Measurements from ENCODE around the gene HDAC2. TPM values are rescaled to one million over a fixed set of nuclear protein-coding genes. Genes with fewer than 3 reads are reported as not detected.
A peak's percentile ranks its signal among the peaks of the same experiment; 100 is the strongest.
"Not testable (repeated sequence)": the region's sequence is repeated elsewhere in the genome, so short reads cannot be mapped to it uniquely, and the experiment has no call there.

The HDAC2 gene
- total RNA-seq, result 10 to 100 TPM; 15.6 to 22.2 (median 21.3) TPM
- long read RNA-seq, full-length matches to known transcripts, result 4 of 8 reads
- long read RNA-seq, partial matches to known transcripts, result 4 of 8 reads
- long read RNA-seq, other reads (novel, unspliced or antisense), result 0 of 8 reads

- intact Hi-C loops (cut with DNase I), result no loop called here
- peak; percentile 89 to 90 (median 90) for DNase-seq
- ATAC-seq, result peak; percentile 92 to 97 (median 96)
- H3K4me3 ChIP-seq, result peak within 1 kb of the TSS; percentile 75 to 95 (median 92)
- WGBS (ENCODE audit: insufficient coverage, low coverage, low lambda C conversion rate, missing lambda C conversion rate), result under 1% methylated on average over 26 of the region's 82 CpGs
- no peaks in the 10 kb centered on the region for H3K9me3 ChIP-seq
- H3K36me3 ChIP-seq, result no peaks in the 10 kb centered on the region
- TF ChIP-seq, protein P1, sequence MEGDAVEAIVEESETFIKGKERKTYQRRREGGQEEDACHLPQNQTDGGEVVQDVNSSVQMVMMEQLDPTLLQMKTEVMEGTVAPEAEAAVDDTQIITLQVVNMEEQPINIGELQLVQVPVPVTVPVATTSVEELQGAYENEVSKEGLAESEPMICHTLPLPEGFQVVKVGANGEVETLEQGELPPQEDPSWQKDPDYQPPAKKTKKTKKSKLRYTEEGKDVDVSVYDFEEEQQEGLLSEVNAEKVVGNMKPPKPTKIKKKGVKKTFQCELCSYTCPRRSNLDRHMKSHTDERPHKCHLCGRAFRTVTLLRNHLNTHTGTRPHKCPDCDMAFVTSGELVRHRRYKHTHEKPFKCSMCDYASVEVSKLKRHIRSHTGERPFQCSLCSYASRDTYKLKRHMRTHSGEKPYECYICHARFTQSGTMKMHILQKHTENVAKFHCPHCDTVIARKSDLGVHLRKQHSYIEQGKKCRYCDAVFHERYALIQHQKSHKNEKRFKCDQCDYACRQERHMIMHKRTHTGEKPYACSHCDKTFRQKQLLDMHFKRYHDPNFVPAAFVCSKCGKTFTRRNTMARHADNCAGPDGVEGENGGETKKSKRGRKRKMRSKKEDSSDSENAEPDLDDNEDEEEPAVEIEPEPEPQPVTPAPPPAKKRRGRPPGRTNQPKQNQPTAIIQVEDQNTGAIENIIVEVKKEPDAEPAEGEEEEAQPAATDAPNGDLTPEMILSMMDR (IDR thresholded peaks at IDR 0.05), result no peak
- TF ChIP-seq POLR2A (IDR thresholded peaks at IDR 0.05), result peak; percentile 50
- peak within 1 kb of the TSS; percentile 87 to 90 (median 90) for H3K27ac ChIP-seq
- H3K4me1 ChIP-seq, result peaks cover 0 to 21% (median 6%) of the 10 kb centered on the region in 4 donors
- no peaks in the 10 kb centered on the region for H3K27me3 ChIP-seq
Measured at GRCh38 chr6:113970805-113971676, at the start of gene HDAC2. Gene HDAC2 (minus strand): TSS chr6:113971148. CDS start chr6:113970908, 240 bp downstream.

DNA sequence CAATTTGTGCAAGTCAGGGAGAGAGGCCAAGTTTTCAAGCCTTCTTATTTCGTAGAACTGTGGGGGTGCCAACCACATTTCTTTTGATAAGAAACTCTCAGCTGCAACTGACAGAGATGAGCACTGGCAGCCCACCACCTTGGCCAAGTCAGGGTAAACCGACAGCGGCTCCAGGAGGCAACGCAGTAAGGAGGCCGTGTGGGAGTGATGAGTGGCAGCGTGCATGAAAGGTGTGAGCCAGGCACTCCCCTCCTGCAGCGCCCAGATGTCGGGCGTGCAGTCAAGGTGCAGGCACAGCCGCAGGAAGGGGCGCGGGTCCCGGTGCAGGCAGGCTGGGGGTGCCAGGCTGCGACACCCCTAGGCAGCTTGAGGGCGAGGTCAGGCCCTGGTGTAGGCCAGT lies 49.2 kb upstream of the HDAC2 start:
- ATAC-seq (no peak), DNase-seq (no peak)
- Histone ChIP-seq H3K4me3 (no peak overlapping the region), H3K4me1 (no peaks in the 10 kb centered on the region), H3K9me3 (no peaks in the 10 kb centered on the region), H3K36me3 (no peaks in the 10 kb centered on the region), H3K27ac (no peak overlapping the region), H3K27me3 (no peaks in the 10 kb centered on the region)
- intact Hi-C loops (cut with DNase I), result no loop called here
- 87% methylated on average over 3 of the region's 15 CpGs for WGBS (ENCODE audit: insufficient coverage, low coverage, low lambda C conversion rate, missing lambda C conversion rate)
- TF ChIP-seq, protein P1 (IDR thresholded peaks at IDR 0.05), result no peak
- no peak for TF ChIP-seq POLR2A (IDR thresholded peaks at IDR 0.05)

DNA sequence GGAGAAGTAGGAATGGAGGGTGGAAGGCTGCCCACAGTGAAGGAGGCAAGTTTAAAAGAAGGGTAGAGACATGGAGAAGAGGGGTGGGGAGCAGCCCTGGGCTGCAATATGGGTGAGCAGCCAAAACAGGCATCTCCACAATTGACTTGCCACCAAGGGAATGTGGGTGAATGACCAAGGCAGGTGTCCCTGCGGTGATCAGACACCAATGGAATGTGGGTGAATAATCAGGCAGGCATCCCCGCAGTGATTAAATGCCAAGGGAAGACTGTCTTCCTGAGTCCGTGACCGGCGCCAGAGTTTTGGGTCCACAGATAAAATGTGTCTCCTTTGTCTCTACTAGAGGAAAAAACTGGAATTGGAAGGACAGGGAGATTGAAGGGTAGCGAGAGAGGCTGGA lies 46.2 kb upstream of the HDAC2 start:
- H3K9me3 ChIP-seq; H3K36me3 ChIP-seq; DNase-seq; ATAC-seq; H3K27ac ChIP-seq; H3K4me3 ChIP-seq; H3K4me1 ChIP-seq; H3K27me3 ChIP-seq; intact Hi-C loops (cut with DNase I): not testable (repeated sequence)
- WGBS (ENCODE audit: insufficient coverage, low coverage, low lambda C conversion rate, missing lambda C conversion rate), result 69% methylated on average over 5 of the region's 6 CpGs

GRCh38 chr6:114014106-114014505 lies 43.2 kb upstream of the HDAC2 start:
- H3K9me3 ChIP-seq; ATAC-seq; H3K4me1 ChIP-seq; DNase-seq; H3K27ac ChIP-seq; H3K36me3 ChIP-seq; intact Hi-C loops (cut with DNase I); H3K27me3 ChIP-seq; H3K4me3 ChIP-seq: not testable (repeated sequence)
- 68% methylated on average over 2 of the region's 2 CpGs for WGBS (ENCODE audit: insufficient coverage, low coverage, low lambda C conversion rate, missing lambda C conversion rate)

GRCh38 chr6:114011486-114011885 lies 40.5 kb upstream of the HDAC2 start:
- H3K4me1 ChIP-seq; DNase-seq; H3K27ac ChIP-seq; H3K4me3 ChIP-seq; H3K9me3 ChIP-seq; ATAC-seq; H3K27me3 ChIP-seq; intact Hi-C loops (cut with DNase I); H3K36me3 ChIP-seq: not testable (repeated sequence)
- 54% methylated on average over 7 of the region's 7 CpGs for WGBS (ENCODE audit: insufficient coverage, low coverage, low lambda C conversion rate, missing lambda C conversion rate)

DNA sequence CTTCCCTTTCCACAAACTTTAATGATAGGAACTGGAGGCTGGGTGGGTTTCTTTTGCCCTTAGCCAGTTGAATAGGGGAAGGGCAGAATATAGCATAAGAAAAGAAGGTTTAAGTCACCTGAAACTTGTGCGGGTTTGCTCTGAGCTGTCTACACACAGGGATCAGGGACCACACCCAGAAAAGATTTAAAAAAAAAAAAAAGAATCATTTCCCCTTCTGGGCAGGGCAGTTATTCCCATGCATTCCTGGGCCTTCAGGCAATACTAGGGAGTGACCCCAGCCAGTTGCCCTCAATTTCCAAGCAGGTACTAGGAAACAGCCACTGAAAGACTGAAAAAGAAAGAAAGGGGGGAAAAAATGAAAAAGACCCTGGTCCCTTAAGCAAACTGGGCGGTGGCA lies 39.6 kb upstream of the HDAC2 start:
- no peaks in the 10 kb centered on the region for H3K36me3 ChIP-seq
- DNase-seq, result no peak
- H3K4me1 ChIP-seq, result no peaks in the 10 kb centered on the region
- no peaks in the 10 kb centered on the region for H3K9me3 ChIP-seq
- no peak for TF ChIP-seq POLR2A (IDR thresholded peaks at IDR 0.05)
- TF ChIP-seq, protein P1 (IDR thresholded peaks at IDR 0.05), result no peak
- WGBS (ENCODE audit: insufficient coverage, low coverage, low lambda C conversion rate, missing lambda C conversion rate), result 61% methylated on average over 2 of the region's 2 CpGs
- no peak overlapping the region for H3K27ac ChIP-seq
- H3K27me3 ChIP-seq, result no peaks in the 10 kb centered on the region
- no peak for ATAC-seq
- H3K4me3 ChIP-seq, result no peak overlapping the region
- intact Hi-C loops (cut with DNase I), result no loop called here
